Activated effector memory CD4-positive, alpha-beta T cell treated with Interleukin-2 at 50 U/mL for 16 hours (primary cell): Measurements from ENCODE around the gene HMG20B.
"Not testable (repeated sequence)": the region's sequence is repeated elsewhere in the genome, so short reads cannot be mapped to it uniquely, and the experiment has no call there.

Source experiments
- DNase-seq: peaks from one replicate; pipeline ENCODE4 v3.0.0-alpha.2; 2020

Gene HMG20B

DNA sequence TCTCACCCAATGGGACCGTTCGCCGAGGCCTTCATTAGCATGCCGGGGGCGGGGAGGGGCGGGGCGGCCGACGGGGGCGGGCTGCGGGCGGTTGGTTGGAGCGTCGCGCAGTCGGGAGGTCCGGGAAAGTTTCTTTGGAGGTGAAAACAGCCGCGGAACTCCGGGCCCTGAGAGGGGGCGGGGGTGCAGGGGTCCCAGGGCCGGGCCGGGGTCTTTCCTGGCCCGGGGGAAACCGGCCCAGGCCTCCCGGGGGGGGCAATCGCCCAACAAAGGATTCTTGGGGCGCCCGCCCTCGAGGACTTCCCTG, at the start of gene HMG20B:
HMG20B (plus strand) TSS at position 90 of the 307 bp plus-strand sequence. CDS start 366 bp downstream, outside the sequence.
- no peak for DNase-seq

DNA sequence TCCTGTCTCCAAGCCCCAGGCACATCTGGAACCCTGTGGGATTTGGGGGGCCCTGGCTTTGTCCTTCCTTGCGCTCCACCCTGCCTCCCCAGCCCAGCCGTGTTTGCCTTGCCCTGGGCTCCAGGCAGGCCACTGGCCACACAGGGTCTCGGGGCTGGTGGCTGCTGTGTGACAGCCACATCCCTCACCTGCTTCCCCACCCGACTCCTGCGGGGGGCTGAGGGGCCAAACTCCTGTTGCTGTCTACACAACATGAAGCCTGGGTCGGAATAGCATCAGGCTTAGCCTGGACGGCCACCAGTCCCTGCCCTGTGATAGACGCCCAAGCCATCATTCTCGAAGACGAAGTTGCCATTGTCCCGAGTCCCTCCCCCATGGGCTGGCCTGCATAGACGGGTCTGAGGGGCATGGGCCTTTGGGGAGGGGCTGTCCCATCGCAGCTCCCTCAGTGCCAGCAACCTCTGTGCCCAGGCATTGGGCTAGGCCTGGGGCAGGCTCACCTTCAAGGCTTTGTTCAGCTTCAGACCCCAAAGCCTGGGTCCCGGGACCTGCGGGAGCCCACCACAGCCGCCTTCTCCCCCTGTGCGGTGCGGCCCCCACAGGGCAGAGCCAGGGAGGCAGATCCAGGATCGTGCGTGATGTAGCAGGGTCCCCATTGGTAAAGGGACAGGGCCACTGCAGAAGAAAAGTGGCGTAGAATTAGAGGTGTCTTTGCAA, 49.2 kb upstream of the HMG20B start:
- no peak for DNase-seq

GRCh38 chr19:3524078-3524842, 48.5 kb upstream of the HMG20B start:
- no peak for DNase-seq

DNA sequence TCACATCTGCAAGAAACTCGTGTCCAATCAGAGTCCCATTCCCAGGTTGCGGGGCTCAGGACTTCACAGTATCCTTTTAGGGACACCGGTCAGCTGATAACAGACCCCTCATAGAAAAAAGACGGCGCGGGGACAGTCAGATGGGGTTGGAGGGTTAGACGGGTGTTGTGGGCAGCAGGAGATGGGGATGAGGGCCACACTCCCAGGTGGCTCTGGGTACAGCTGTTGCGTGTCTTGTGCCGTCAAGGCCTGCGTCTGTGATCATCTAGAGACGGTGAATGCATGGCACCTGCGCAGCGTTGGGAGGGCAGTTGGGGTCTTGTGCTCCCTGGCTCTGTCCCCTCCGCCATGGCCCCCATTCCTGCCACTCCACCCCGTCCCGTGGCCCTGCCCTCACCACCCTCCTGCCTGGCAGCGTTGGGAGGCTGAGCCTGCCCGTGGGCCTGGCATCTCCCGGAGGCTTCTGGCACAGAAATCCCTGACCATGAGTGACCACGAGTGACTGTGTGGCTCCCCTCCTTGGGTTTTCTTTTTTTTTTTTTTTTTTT, 47.8 kb upstream of the HMG20B start:
- DNase-seq = no peak

- no peak for DNase-seq
Measured at GRCh38 chr19:3526507-3527237, 46.1 kb upstream of the HMG20B start.

- DNase-seq = no peak
Measured at GRCh38 chr19:3527238-3527910, 45.4 kb upstream of the HMG20B start.

DNA sequence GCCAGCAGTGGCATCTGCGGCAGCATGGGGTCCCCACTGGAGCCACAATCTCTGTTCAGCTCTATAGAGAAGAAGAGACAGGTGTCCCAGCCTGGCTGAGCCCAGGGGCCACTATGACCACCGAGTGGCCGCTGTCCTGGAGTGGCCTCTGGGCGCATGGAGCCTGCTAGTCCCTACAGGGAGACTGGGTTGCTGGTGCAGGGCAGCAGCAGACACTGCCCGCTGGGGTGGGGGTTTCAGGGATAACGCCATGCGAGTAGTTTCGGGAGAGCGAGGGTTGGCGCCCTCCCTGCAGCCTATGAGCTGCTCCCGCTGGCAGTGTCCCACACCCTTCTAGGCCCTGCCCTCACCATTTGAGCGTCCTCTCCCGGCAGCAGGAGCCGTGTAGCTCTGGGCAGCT, 44.7 kb upstream of the HMG20B start:
- DNase-seq = no peak

DNA sequence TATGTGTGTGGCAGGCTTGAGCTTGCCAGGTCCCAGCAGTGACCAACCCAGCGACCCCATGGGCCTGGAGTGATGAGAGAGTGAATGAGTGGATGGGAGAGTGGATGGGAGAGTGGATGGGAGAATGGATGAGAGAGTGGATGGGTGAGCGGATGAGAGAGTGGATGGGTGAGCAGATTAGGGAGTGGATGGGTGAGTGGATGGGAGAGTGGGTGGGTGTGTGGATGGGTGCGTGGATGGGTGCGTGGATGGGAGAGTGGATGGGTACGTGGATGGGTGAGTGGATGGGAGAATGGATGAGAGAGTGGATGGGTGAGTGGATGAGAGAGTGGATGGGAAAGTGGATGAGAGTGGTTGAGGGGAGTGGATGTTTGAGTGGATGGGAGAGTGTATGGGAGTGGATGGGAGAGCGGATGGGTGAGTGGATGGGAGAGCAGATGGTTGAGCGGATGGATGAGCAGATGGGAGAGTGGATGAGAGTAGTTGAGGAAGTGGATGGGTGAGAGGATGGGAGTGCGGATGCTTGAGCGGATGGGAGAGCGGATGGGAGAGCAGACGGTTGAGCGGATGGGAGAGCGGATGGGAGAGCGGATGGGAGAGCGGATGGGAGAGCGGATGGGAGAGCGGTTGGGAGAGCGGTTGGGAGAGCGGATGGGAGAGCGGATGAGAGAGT, 44.1 kb upstream of the HMG20B start:
- no peak for DNase-seq

- DNase-seq = not testable (repeated sequence)
Measured at GRCh38 chr19:3529299-3529698, 43.4 kb upstream of the HMG20B start.

GRCh38 chr19:3530389-3530788, 42.4 kb upstream of the HMG20B start:
- DNase-seq = no peak

- DNase-seq = no peak
Measured at GRCh38 chr19:3531716-3532115, 41.0 kb upstream of the HMG20B start.

GRCh38 chr19:3532154-3532786, 40.5 kb upstream of the HMG20B start:
- DNase-seq = no peak

DNA sequence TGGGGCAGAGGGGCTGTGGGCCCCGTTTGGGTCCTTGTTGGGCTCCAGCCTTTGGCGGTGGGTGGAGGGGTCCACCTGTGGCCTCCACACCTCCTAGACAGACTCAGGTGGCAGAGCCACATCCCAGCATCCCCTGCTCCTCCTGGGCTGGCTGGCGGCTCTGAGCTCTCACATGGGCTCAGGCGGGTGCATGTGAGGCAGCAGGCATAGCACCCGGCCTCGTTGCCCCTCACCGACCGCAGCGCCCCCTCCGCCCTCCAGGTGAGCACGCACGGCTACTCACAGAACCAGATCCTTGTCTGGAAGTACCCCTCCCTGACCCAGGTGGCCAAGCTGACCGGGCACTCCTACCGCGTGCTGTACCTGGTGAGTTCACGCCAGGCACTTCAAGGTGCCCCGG, 39.7 kb upstream of the HMG20B start:
- DNase-seq = no peak

- DNase-seq = no peak
Measured at GRCh38 chr19:3533563-3534216, 39.1 kb upstream of the HMG20B start.

DNA sequence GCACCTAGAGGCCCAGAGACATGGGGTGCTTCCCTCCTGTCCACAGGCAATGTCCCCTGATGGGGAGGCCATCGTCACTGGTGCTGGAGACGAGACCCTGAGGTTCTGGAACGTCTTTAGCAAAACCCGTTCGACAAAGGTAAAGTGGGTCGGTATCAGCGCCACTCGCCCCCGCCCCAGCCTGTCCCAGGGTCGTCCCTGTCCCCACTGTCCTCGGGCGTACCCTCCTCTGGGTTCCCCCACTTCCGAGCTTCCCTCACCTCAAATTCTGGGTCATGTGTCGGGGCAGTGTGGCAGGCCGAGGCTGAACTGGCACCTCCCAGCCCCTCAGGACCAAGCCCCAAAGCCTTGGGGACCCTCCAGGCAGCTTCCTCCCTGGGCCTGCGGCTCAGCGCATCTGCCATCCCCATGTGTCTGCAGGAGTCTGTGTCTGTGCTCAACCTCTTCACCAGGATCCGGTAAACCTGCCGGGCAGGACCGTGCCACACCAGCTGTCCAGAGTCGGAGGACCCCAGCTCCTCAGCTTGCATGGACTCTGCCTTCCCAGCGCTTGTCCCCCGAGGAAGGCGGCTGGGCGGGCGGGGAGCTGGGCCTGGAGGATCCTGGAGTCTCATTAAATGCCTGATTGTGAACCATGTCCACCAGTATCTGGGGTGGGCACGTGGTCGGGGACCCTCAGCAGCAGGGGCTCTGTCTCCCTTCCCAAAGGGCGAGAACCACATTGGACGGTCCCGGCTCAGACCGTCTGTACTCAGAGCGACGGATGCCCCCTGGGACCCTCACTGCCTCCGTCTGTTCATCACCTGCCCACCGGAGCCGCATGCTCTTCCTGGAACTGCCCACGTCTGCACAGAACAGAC, 38.1 kb upstream of the HMG20B start:
- DNase-seq = no peak

GRCh38 chr19:3535235-3535535, 37.6 kb upstream of the HMG20B start:
- no peak for DNase-seq

DNA sequence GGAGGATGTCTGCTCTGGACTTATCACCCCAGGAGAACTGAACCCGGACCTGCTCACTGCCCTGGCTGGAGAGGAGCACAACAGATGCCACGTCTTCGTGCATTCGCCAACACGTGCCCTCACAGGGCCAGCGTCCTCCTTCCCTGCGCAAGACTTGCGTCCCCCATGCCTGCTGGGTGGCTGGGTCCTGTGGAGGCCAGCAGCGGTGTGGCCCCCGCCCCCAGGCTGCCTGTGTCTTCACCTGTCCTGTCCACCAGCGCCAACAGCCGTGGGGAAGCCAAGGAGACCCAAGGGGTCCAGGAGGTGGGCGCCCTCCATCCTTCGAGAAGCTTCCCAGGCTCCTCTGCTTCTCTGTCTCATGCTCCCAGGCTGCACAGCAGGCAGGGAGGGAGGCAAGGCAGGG, 37.2 kb upstream of the HMG20B start:
- no peak for DNase-seq

DNA sequence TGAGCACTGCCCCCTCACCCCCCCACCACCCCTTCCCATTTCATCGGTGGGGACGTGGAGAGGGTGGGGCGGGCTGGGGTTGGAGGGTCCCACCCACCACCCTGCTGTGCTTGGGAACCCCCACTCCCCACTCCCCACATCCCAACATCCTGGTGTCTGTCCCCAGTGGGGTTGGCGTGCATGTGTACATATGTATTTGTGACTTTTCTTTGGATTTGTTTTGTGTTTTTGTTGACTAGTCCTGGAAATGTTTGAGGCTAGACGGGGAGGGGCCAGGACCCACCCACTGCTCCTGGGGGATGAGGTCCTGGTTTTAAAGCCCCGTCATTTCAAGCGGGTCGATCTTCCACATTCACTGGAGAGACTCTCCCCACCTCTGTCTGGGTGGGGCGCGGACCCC, 36.8 kb upstream of the HMG20B start:
- no peak for DNase-seq

GRCh38 chr19:3536429-3537100, 36.2 kb upstream of the HMG20B start:
- DNase-seq = no peak

DNA sequence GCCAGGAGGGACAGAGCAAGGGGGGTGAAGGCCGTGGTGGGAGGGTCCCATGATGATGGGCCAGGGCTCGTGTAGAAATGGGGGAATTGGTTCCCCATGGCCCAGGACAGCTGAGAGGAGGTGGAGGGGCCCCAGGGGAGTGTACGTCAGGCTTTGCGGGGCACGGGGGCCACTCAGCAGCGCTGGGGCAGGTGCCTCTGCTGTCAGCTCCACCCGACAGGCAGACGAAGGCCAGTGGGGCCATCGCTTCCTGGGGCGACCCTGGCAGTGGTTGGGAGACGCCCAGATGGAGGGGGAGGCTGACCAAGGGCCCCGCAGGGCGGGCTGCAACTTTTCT, 35.7 kb upstream of the HMG20B start:
- no peak for DNase-seq
